ENCODE results near the gene PTBP3.
"Not testable (repeated sequence)": the region's sequence is repeated elsewhere in the genome, so short reads cannot be mapped to it uniquely, and the experiment has no call there.

The PTBP3 gene

DNA sequence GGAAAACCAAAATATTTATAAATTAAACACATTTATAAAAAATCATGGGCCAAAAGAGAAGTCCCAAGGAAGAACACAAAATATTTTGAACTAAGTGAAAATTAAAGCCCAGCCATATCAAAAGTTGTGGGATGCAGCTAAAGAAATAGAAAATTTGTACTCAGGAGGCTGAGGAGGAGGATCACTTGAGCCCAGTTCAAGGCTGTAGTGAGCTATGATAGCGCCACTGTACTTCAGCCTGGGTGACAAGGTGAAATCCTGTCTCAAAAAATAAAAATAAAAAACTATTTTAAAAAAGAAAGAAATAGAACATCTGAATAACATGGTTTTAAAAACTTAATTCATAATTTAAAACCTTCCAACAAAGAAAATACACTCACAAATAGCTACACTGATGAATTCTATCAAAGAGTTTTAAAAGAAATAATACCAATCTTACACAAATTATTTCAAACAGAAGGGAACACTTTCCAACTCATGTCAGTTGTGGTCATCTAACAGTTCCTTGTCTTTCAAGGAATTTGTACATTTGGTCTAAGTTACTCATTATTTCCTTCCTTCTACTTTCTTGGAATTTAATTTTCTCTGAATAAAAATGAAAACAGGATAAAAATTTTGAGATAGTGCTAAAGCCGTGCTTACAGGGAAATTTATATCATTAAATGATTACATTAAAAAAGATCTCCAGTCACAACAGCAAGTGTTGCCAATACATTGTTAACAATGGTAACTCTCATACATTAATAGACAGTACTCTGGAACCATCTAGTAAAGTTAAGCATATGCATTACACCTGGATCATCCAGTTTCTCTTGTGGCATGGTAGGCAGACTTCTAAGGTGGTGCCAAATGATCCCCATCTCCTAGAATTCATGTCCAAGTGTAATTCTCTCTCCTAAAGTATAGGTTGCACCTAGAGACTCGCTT is 17.8 kb downstream of the PTBP3 start:
- no peak for DNase-seq

DNA sequence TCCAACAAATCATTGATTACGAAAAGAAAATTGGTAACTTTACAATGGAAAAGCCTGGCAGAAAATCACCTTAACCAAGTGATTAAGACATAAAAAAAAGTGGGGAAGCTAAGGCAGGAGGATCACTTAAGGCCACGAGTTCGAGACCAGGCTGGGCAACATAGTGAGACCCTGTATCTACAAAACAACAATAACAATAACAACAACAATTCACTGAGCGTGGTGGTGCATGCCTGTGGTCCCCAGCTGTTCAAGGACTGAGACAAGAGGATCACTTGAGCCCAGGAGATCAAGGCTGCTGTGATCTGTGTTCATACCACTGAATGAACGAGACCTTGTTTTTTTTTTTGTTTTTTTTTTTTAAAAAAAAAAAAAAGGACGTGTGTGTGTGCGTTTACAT is 21.3 kb downstream of the PTBP3 start:
- no peak for DNase-seq

DNA sequence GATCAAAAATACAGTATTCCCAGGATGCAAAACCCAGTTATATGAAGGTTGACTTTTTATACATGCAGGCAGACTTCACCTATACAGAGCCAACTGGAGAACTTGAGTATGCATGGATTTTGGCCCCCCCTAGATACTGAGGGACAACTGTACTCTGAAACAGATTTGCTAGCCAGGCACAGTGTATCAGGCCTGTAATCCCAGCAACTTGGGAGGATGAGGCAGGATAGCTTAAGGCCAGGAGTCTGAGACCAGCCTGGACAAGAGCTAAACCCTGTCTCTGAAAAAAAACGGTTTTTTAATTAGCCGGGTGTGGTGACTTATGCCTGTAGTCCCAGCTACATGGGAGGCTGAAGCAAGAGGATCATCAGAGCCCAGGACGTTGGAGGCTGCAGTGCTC is 21.9 kb downstream of the PTBP3 start:
- DNase-seq, result no peak

DNA sequence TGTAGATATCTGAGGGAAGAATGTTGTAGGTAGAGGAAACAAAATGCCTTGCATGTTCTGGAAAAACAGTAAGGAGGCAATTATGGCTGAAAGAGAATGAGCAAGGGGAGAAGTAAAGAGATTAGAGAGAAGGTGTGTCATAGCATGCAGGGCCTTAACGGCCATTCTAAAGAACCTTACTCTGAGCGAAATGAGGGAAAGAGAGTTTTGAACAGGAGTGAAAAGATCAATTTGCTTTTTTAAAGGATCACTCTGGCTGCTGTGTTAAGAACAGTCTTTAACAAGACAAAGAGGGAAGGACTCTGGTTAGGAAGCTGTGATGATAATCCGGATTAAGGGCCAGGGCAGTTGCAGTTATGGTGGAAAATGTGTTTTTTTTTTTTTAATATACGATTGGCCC is 22.6 kb downstream of the PTBP3 start:
- DNase-seq, result no peak

DNA sequence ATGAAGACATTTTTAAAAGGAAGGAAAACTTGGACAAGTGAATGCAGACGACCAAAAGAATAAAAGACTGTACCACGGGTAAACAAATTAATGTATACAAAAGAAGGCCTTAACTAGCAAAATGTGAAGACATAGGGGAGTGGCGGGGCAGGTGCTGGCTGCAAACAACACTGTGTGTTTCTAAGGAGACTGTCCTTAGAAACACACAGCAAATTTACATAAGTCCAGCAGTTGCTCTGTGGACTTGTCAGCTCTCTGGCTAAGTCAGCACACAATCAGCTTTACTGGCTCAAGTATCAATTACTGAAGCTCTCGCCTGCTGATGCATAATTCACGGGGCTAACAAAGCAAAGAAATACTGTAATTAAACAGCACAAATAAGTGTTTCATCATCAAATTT is 24.8 kb downstream of the PTBP3 start:
- DNase-seq, result no peak

DNA sequence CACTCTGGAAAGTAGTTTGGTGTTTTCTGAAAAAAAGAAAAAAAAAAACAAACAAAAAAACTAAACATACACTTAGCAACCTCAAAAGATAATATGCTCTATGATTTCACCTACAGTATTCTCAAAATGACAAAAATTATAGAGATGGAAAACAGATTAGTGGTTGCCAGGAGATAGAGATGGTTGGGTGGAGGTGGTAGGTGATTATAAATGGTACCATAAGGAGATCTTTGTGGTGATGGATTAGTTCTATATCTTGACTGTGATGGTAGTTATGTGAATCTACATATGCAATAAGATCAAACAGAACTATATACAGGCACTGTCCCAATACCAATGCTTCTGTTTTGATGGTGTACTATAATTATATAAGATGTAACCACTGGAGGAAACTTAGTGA is 32.0 kb downstream of the PTBP3 start:
- no peak for DNase-seq

DNA sequence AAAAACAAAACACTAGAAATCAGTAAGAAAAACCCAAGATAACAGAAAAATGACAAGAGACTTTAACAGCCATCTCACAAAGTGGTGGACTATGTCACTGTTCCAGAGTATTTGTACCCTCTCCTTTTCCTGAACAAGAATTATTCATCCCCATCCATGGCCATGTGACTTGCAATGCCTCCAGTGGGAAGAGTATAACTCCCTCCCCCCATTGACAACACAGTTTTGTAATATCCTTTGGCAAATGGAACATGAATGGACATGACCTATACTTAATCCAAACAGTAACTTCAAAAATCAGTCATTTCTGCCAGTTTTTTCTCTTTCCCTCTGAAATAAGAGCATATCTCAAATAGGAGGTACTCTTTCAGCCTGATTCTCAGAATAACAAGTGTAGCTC is 33.9 kb downstream of the PTBP3 start:
- no peak for DNase-seq

DNA sequence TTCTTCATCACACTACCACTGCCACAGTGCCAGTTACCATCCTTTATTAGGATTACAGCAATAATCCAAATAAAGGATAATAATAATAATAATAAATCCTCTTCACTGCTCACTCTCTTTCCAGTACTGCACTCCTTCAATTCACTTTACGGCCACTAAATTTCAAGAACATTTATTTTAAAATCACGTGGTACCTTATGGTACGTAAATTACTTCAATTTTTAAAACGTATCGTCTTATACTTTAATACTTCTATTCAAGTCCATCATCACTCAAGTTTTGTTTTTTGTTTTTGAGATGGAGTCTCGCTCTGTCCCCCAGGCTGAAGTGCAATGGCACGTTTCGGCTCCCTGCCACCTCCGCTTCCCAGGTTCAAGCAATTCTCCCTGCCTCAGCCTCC is 36.5 kb downstream of the PTBP3 start:
- no peak for DNase-seq

DNA sequence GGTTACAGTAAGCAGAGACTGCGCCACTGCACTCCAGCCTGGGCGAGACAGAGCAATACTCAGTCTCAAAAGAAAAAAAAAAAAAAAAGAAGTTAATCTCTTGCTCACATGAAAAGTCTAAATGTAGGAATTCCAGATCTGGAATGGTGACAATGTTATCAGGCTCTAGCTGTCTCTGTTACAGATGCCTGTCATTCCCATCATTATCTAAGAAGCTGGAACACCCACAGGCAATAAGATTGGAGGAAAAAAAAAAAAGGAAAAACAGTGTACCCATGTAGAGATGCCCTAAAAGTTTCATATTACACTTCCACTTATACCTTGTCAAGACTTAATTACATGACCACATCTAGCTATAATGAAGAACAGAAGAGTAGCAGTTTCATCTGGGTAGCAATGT is 38.2 kb downstream of the PTBP3 start:
- DNase-seq, result no peak

DNA sequence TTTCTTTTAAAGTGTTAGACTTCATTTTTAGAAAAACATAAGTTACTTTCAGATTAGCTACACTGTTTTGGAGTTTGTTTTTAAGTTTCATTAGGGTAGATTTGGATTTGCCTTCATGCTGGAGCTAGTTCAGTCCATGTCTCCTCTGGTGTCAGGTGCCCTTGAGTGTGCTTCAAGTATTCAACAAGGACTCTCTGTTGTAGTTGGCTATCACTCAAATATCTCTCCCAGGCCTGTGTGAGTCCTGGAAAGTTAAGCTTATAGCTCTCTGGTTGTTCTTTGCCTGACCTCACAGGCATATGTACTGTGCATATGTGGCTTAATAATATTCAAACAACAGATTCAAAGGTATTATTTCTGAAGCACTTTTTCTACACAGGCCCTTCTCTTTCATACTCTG is 45.4 kb downstream of the PTBP3 start:
- DNase-seq, result no peak

DNA sequence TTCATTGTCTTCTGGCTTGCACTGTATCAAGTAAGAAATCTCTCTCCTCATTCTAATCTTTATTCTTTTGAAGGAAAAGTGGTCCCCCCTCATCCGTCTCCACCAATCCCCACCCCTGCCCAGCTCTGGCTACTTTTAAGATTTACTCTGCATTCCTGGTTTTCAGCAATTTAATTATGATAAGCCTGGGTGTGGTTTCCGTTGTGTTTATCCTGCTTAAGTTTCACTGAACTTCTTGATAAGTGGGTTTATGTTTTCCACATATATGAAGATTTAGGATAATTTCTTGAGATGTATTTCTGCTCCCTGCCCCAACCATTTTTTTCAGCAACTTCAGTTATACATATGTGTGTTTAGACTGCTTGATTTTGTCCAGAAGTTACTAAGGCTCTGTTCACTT is 46.5 kb downstream of the PTBP3 start:
- no peak for DNase-seq

DNA sequence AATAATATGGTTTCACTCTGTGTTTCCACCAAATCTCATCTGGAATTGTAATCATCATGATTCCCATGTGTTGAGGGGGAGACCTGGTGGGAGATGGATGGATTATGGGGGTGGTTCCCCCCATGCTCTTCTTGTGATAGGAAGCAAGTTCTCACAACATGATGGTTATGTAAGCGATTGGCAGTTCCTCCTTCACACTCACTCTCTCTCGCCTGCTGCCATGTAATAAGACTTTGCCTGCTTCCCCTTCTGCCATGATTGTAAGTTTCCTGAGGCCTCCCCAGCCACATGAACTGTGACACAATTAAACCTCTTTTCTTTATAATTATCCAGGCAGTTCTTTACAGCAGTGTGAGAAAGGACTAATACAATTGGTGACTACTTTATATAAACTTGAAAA is 48.4 kb downstream of the PTBP3 start:
- DNase-seq, result no peak

DNA sequence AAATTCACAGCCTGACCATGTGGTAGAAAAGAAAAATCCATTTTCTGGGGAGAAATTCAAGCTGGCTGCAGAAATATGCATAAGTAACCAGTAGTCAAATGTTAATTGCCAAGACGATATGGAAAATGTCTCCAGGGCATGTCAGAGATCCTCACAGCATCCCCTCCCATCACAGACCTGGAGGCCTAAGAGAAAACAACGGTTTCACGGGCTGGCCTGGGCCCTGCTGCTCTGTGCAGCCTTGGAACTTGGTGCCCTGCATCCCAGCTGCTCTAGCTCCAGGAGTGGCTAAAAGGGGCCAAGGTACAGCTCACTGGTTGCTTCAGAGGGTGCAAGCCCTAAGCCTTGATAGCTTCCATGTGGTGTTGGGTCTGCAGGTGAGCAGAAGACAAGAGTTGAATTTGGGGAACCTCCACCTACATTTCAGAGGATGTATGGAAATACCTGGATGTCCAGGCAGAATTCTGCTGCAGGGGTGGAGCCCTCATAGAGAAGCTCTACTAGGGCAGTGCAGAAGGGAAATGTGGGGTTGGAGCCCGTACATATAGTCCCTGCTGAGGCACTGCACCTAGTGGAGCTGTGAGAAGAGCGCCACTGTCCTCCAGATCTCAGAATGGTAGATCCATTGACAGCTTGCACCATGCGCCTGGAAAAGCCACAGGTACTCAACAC is 49.7 kb downstream of the PTBP3 start:
- no peak for DNase-seq

DNA sequence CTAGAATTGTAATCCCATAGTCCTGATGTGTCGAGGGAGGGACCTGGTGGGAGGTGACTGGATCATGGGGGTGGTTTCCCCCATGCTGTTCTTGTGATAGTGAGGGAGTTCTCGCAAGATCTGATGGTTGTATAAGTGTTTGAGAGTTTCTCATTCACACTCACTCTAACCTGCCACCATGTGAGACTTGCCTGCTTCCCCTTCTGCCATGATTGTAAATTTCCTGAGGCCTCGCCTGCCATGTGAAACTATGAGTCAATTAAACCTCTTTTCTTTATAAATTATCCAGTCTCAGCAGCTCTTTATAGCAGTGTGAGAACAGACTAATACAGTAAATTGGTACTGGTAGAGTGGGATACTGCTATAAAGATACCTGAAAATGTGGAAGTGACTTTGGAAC is 50.6 kb downstream of the PTBP3 start:
- not testable (repeated sequence) for DNase-seq

DNA sequence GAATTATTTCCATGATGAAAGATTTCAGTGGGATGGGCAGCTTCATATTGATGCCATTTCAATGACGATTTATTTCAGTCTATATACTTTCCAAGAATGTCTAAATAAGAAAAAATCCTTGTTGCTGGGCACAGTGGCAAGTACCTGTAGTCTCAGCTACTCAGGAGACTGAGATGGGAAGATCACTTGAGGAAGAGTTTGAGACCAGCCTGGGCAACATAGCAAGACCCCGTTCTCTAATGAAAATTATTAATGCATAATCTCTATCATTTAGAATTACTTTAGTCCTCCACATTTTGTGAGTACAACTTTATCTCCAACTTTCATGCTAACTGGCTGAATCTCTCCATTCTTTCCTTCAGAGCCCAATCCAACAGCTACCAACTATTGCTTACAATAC is 52.5 kb downstream of the PTBP3 start:
- DNase-seq, result no peak

DNA sequence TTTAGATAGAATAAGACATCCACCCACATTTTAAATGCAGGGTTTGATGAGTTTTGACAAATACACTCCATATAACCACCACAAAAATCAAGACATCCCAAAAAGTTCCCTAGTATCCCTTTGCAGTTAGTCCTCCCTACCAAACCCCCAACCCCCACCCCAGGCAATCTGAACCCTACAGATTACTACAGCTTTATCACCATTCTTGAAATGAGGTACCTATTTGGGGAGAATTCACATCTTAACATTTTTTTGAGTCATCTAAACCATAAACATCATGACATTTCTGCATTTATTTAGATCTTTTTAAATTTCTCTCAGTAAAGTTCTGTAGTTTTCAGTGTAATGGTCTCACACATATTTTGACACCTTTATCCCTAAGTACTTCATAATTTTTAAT is 53.9 kb downstream of the PTBP3 start:
- no peak for DNase-seq

DNA sequence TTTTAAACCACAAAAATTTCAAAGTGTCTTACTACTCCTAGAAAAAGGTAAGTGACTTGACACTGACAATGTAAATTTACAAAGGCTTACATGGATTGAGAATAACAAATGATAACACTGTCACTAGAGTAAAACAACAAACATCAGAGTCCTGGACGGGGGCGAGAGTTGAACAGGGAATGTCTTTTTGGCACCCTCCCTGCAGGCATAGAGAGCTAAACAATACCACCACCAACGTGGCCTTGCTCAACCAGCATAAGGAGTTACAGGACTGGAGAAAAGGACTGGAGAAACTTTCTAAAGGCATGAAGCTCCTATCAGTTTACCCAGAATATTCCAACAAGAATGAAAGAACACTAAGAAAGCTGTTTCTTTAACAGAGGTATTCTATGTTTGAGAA is 55.3 kb downstream of the PTBP3 start:
- no peak for DNase-seq

DNA sequence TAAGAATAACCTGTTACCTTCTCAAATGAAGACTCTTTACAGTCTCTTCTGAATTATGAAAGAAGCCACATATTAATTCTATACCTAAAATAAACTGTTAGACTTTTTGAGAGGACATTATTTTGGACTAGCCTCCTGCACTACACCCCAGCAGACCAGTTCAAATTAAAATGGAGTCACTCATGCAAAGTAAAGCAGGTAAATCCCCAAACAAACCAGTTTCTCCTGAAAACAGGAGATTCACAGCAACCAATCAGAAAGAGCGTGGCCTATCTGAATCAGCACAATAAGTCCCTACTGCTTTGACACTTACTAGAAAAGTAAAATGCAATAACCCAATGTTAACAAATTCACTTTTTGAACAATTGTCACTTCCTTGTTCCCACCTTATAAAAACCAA is 58.8 kb downstream of the PTBP3 start:
- DNase-seq, result no peak

DNA sequence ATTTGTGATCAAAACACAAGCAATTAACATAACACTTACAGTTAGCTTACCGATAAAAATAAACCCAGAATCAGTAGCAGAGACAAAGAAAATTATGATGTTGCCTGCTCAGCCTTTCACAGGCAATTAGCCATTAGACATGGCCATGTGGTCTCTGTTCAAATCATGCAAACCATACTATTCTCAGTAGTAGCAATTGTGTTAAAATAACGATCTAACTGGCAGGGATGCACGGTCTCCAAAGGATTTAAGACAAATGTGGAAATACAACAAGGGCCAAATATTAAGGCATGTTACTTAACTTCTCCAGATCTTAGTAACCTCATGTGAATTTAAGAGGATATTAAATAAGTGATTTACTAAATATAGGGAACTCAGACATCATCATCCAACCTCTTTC is 59.5 kb downstream of the PTBP3 start:
- no peak for DNase-seq

DNA sequence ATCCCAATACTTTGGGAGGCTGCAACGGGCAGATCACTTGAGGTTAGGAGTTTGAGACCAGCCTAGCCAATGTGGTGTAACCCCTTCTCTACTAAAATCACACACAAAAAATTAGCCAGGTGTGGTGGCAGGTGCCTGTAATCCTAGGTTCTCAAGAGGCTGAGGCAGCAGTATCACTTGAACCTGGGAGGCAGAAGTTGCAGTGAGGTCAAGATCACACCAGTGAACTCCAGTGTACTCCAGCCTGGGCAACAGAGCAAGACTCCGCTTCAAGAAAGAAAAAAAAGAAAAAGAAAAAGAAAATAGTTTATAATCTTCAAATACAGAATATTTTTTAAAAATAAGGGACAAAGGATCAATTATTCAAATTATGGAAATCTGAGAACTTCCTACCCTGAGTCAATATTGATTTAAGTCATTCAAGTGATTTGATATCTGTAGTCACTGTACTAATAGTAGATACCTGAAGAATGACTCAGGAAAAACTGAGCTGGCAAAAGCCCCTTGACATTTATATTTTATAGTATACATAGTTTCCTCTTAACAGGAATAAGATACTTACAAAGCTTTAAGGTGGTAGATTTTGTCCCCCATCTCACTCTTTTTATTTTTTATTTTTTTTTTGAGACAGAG is 61.8 kb downstream of the PTBP3 start:
- no peak for DNase-seq

DNA sequence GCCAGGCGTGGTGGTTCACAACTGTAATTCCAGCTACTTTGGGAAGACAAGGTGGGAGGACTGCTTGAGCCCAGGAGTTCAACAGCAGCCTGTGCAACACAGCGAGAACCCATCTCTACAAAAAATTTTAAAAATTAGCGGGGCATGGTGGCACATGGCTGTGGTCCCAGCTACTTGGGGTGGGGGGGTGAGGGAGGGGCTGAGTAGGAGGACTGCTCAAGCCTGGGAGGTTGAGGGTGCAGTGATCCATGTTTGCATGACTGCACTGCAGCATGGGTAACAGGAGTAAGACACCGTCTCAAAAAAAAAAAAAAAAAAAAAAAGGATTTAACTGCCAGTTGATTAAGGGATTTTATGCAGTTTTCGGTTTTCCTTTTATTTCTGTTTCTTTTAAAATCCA is 65.0 kb downstream of the PTBP3 start:
- DNase-seq, result no peak

DNA sequence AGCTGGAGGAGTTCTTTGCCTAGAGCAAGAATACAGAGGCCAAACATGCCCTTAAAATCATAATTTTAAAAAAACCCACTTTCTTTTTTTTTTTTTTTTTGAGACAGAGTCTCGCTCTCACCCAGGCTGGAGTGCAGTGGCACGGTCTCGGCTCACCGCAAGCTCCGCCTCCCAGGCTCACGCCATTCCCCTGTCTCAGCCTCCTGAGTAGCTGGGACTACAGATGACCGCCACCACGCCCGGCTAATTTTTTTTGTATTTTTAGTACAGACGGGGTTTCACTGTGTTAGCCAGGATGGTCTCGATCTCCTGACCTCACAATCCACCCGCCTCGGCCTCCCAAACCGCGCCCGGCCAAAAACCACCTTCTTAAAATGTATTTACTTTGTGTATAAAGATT is 66.3 kb downstream of the PTBP3 start:
- DNase-seq, result not testable (repeated sequence)

DNA sequence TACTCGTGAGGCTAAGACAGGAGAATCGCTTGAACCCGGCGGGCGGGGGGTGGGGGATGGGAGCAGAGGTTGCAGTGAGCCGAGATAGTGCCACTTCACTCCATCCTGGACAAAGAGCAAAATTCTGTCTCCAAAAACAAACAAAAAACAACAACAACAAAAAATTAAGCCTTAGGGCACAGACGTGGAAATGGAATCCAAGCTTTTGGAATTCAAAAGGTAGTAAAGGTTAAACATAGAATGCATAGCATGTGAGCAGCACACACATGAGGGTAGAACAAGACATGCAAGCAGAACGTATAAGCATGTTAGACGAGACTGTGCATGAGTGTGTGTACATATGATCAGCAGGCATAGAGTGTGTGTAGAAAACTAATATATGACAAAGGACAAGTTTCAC is 68.0 kb downstream of the PTBP3 start:
- DNase-seq, result no peak

DNA sequence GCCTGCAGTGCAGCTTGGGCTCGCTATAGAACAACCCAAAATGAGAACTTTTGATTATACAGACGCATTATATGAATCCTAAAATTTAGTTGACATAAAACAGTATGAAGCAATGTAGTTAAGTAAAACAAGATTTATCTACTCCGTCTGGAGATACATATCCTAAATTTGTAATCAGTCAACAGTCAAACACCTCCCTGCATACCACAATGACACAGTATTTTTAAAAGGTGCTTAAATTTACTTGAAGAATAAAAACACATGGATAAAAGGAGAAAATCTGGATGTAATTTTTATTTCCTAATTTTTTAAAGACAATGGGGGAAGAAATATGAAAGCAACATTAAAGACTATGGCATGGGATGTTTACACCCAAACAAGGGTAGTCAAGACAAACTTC is 70.8 kb downstream of the PTBP3 start:
- DNase-seq, result no peak
